GM12892 (cell line): ENCODE measurements around the gene KIF3A.

Experiments used
- POLR2A ChIP-seq: IDR thresholded peaks from 2 replicates; pipeline ENCODE4 v1.6.1; 2011; ENCODE audit warnings: low read depth, low read length, control low read depth
- POLR2AphosphoS5 ChIP-seq: IDR thresholded peaks from 2 replicates; pipeline ENCODE4 v1.6.1; 2011; ENCODE audit warnings: low read depth, low read length, control low read depth

DNA sequence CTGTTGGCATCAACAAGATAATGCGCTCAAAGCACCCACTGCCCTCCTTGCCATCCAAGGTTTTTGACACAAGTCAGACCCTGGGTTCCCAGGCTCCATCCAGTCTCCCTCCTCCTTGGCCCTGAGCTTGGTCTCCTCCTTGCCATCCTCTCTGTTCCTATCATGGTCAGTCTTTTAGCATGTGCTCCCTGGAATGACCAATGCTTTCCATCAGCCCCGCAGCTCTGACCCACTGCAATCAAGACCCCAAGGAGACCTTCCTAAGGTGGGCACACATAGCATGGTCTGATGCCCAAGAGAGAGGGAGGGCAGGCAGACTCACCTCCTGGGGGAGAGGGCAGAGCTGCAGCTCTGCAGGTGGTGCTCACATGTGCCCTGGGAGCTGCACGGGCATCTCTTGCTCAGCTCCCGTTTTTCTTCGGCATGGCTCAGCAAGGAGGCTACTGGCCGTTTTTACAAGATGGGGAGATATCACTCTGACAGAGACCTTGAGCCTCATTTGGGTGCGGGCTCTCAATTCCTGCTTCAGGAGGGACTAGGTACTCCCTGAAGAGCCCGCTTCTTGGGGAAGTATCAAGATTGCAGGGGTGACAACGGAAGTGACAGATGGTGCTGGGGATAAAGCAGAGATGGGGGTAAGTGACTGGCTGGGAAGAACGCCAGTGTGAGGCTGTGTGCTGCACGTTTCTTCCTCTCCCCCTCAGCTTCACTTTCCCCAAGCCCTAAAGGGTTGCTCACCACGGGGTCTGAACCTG lies 36.4 kb upstream of the KIF3A start:
- TF ChIP-seq POLR2A (no peak), POLR2AphosphoS5 (no peak)
